HG03469 (cell line): ENCODE measurements around the gene FRMD3.

Source experiments
- ATAC-seq: cut with Tn5 transposase; IDR thresholded peaks from one replicate; pipeline ENCODE4 v1.9.1; 2021; ENCODE audit warnings: mild to moderate bottlenecking, moderate library complexity, moderate number of reproducible peaks; ENCODE audit not compliant: unreplicated experiment

Gene FRMD3

GRCh38 chr9:83440641-83441040 lies 97.6 kb downstream of the FRMD3 start:
- ATAC-seq, result no peak

GRCh38 chr9:83435301-83435700 lies 102.9 kb downstream of the FRMD3 start:
- no peak for ATAC-seq

- ATAC-seq, result no peak
Observed at GRCh38 chr9:83434254-83434653, 103.9 kb downstream of the FRMD3 start.

- no peak for ATAC-seq
Observed at GRCh38 chr9:83433846-83434245, 104.4 kb downstream of the FRMD3 start.

DNA sequence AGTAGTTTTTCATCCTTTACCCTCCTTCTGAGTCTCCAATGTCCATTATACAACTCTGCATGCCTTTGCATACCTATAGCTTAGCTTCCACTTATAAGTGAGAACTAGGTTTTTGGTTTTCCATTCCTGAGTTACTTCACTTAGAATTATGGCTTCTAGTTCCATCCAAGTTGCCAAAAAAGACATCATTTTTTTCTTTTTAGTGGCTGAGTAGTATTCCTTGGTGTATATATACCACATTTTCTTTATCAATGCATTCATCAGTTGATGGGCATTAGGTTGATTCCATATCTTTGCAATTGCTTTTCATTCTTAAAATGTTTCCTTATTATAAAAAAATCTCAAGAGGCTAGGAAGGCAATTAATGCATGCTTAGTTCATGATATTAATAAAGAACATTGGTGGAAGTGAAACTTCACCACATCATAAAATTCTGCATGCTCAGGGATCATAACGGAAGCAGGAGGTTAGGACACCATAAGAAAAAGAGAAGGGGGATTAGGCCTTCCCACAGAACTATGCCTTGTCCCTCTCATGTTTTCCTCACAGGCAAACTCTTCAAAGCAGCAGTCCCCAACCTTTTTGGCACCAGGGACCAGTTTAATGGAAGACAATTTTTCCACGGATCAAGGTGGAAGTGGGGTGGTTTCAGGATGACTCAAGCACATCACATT lies 105.2 kb downstream of the FRMD3 start:
- ATAC-seq, result no peak

GRCh38 chr9:83432104-83432627 lies 106.0 kb downstream of the FRMD3 start:
- ATAC-seq, result no peak

DNA sequence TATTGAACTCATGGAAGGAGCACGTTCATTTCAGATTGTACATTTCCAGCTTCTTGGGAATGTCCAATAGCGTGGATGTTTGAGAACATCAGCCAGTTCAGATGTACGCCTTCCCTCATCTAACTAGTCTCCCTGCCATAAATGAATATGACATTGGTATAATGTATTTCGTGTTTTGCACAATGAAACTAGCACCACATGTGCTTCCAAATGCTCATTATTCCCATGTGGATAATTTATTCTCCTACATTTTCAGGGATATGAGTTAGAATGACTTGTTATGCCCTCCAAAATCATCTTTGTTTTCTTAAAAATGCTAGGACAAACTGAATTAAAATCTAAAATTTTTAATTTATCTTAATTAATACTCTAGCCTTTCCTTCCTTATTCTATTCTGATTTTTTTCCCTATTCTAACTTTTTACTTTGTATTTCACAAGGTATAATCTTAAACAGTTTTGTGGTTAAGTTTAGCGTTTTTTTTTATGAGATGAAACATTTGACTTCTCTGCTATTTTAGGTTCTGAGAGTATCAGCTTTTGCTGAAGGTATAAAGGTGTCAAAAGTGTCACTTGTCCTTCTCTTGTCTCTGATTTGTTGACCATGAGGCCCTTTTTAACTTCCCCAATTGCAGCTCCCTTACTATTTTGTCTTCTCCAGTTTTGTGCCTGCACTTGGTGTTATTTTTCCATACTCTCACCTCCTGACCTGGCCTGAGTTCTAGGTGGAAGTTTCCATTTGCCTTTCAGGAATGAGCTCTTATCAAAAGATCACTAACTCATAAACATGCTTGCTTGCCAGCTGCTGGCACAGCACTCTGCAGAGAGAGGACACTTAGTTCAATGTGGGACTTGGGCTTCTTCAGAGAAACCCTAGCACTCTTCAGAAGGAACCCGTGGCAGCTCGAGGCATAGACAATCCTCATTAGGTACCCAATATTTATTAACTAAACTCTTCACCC lies 106.8 kb downstream of the FRMD3 start:
- no peak for ATAC-seq

DNA sequence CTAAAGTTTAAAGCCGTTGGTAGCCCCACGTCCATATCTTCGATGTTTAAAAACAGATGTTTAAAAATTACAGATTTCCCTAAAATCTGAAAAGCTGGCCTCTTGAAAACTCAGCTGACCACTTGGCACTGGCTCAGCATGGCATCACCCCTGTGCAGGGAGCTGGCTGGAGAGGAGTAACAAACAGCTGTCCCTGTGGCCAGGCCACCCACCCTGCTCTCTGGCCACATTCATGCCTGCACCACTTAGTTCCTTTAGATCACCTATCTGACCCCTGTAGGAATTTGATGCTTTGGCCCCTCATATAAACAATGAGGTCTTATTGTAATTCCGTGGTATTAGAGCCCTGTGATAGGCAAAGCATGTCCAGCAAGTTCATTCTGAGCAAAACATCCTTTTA lies 107.5 kb downstream of the FRMD3 start:
- ATAC-seq, result no peak

GRCh38 chr9:83429229-83429628 lies 109.0 kb downstream of the FRMD3 start:
- no peak for ATAC-seq

DNA sequence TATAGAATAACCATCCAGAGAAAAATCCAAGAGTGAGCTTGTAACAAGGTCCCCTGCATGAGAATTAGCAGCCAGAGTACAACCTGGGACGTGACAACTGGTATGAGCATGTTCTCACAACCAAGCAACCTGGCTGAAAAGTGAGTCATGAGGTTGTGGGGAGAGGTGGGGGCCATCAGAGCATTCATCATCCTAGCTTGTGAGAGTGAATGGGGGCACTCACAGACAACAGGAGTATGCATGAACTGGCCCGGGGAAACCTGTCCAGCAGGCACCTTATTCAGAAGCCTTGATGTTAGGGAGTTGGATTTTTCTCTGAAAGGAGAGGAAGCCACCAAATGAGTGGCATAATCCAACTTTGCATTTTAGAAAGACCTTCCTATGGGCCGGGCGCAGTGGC lies 113.0 kb downstream of the FRMD3 start:
- no peak for ATAC-seq

GRCh38 chr9:83424831-83425230 lies 113.4 kb downstream of the FRMD3 start:
- no peak for ATAC-seq

DNA sequence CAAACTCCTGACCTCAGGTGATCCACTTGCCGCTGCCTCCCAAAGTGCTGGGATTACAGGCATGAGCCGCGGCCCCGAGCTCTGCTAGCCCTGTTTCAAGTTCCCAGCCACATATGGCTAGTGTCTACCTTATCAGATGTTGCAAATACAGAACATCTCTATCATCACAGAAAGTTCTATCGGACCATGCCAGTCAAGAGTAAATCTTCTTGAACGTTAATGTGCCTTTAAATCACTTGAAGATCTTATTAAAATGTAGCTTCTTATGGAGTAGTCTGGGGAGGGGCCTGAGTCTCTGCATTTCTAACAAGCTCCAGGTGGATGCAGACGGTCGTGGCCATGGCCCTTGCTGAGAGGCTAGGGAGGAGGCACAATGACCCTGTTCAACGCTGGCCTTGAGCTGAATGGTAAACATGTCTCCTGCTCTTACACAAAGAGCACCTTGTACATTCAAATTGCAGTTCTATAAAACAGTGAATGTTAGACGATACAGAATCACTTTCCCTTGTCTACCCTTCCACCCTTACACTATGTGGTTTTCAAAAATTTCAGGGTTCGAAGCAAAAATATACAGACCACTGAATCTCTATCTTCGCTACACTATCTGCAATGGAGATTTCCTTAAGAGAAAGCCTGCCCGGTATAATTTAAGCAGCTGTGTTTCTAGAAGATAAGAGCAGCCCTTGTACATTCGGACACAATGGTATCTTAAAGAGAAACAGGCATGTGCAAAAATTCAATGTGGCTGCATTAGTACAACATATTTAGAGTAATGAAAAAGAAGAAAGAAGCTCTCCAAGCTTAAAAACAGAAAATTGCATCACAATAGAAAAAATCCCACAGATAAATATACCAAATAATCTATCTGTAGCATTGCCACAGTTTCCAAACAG lies 114.1 kb downstream of the FRMD3 start:
- ATAC-seq, result no peak

GRCh38 chr9:83422527-83422926 lies 115.7 kb downstream of the FRMD3 start:
- no peak for ATAC-seq

DNA sequence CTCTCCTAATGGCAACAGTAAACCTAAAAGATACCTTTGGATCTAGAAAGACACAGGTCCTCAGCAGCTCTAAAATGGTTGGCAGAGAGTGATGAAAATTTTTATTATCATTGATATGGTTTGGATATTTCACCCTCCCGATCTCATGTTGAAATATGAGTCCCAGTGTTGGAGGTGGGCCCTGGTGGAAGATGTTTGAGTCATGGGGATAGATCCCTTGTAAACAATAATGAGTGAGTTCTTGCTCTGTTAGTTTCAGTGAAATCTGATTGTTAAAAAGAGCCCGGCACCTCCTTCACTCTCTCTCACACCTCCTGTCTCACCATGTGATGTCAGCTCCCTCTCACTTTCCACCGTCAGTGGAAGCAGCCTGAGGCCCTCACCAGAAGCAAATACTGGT lies 117.7 kb downstream of the FRMD3 start:
- no peak for ATAC-seq

GRCh38 chr9:83419961-83420360 lies 118.2 kb downstream of the FRMD3 start:
- no peak for ATAC-seq

DNA sequence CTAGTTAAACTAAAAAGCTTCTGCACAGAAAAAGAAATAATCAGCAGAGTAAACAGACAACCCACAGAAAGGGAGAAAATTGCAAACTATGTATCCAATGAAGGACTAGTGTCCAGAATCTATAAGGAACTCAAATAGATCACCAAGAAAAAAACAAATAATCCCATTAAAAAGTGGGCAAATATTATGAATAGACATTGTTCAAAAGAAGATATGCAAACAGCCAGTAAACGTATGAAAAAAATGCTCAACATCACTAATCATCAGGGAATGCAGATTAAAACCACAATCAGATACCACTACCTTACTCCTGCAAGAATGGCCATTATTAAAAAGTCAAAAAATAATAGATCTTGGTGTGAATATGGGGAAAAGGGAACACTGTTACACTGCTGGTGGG lies 119.9 kb downstream of the FRMD3 start:
- no peak for ATAC-seq

DNA sequence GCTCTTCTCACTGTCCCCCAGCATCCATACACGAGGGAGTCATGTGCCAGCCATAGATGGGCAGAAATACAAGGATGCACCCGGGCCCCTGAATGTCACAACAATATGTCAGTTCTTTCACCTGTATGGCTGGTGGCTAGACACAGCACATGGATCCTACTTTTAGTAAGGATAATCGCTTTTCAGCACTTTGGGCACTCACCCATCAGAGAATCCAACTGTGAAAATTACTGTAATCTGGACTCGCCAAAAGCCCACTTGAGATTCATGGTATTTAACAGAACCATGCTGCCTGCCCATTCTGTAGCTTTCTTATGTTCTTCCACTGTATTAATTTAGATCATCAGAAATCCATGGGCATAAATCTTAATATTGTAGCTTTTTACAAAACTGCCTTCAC lies 124.8 kb downstream of the FRMD3 start:
- no peak for ATAC-seq

GRCh38 chr9:83410701-83411100 lies 127.5 kb downstream of the FRMD3 start:
- ATAC-seq, result no peak

GRCh38 chr9:83406921-83407320 lies 131.3 kb downstream of the FRMD3 start:
- ATAC-seq, result no peak

DNA sequence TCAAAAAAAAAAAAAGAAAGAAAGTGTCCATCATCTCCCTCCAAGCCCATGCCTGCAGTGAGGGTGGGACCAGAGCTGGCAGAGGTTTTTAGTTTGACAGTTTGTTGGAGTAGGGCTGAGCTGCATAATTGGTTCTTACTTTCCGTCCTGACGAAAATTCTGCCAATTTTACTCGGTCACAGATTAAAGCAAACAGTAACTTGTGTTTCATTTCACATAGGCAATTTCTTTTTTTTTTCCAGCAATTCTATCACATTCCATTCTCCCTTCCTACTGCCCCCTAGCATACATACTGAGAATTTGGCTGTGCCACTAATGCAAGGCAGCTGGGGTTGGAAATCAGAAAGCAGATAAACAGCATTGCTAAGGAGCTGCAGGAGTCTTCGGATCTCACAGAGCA lies 132.4 kb downstream of the FRMD3 start:
- no peak for ATAC-seq
